Keratinocyte (primary cell): ENCODE data around the gene NR3C2. TPM values are rescaled to one million over a fixed set of nuclear protein-coding genes. Genes with fewer than 3 reads are reported as not detected.

Source experiments
- DNase-seq: peaks from one replicate; pipeline ENCODE4 v3.0.0-alpha.2; 2011; ENCODE audit warnings: low read depth, missing footprints, low spot score
- FAIRE-seq: peaks from 2 replicates; lab custom pipeline; 2011; peaks lifted over from hg19 to GRCh38; lab: Jason Lieb, UNC
- H2AFZ ChIP-seq: 2 replicates; pipeline ENCODE4 v1.6.0; 2012; ENCODE audit warnings: low read length, control low read depth, inconsistent platforms; ENCODE audit not compliant: control insufficient read depth
- H3K27ac ChIP-seq: 2 replicates; pipeline ENCODE4 v1.5.1; 2011; ENCODE audit warnings: low read length; ENCODE audit not compliant: control insufficient read depth, insufficient read depth
- H3K27me3 ChIP-seq: 3 replicates; pipeline ENCODE4 v1.6.0; 2011; ENCODE audit warnings: low read length; ENCODE audit not compliant: control insufficient read depth, insufficient read depth; ENCODE audit errors: extremely low read depth
- H3K36me3 ChIP-seq, 2 experiments: 2 replicates in 1 of 2; 3 replicates in 1 of 2; pipeline ENCODE4 v1.5.1; 2011; ENCODE audit warnings: low read length in 2 of 2, mild to moderate bottlenecking in 1 of 2; ENCODE audit not compliant: control insufficient read depth in 2 of 2, insufficient read depth in 2 of 2; ENCODE audit errors: extremely low read depth in 1 of 2
- H3K4me1 ChIP-seq: 3 replicates; pipeline ENCODE4 v1.5.1; 2011; ENCODE audit warnings: low read length; ENCODE audit not compliant: control insufficient read depth, insufficient read depth; ENCODE audit errors: extremely low read depth
- H3K4me2 ChIP-seq: 3 replicates; pipeline ENCODE4 v1.6.0; 2011; ENCODE audit warnings: low read depth, low read length; ENCODE audit not compliant: control insufficient read depth, insufficient read depth; ENCODE audit errors: extremely low read depth
- H3K4me3 ChIP-seq, 3 experiments: fragments of 200-600 bp in 1 of 3; sonication (generic) in 1 of 3; 2 replicates in 2 of 3; 3 replicates in 1 of 3; pipeline ENCODE4 v1.5.1; 2011 to 2016; ENCODE audit warnings: low read length in 3 of 3, mild to moderate bottlenecking in 3 of 3, control low read depth in 2 of 3, inconsistent platforms in 1 of 3, low read depth in 1 of 3, mixed read lengths in 1 of 3, mixed run types in 1 of 3, moderate library complexity in 1 of 3; ENCODE audit not compliant: control insufficient read depth in 2 of 3, insufficient read depth in 2 of 3; ENCODE audit errors: extremely low read depth in 1 of 3
- H3K79me2 ChIP-seq: 2 replicates; pipeline ENCODE4 v1.6.0; 2012; ENCODE audit warnings: low read length; ENCODE audit not compliant: control insufficient read depth, insufficient read depth
- H3K9ac ChIP-seq: 3 replicates; pipeline ENCODE4 v1.6.0; 2011; ENCODE audit warnings: low read length; ENCODE audit not compliant: control insufficient read depth, insufficient read depth; ENCODE audit errors: extremely low read depth
- H3K9me1 ChIP-seq: 3 replicates; pipeline ENCODE4 v1.6.0; 2011; ENCODE audit warnings: low read length; ENCODE audit not compliant: control insufficient read depth, insufficient read depth; ENCODE audit errors: extremely low read depth
- H3K9me3 ChIP-seq: 2 replicates; pipeline ENCODE4 v1.5.1; 2012; ENCODE audit warnings: low read depth, low read length; ENCODE audit not compliant: control insufficient read depth
- H4K20me1 ChIP-seq: 3 replicates; pipeline ENCODE4 v1.6.0; 2011; ENCODE audit warnings: low read length; ENCODE audit not compliant: control insufficient read depth, insufficient read depth; ENCODE audit errors: extremely low read depth
- EZH2 ChIP-seq: IDR thresholded peaks from one replicate; pipeline ENCODE4 v1.6.1; 2012; ENCODE audit warnings: inconsistent platforms, mild to moderate bottlenecking, low read length, moderate library complexity
- dilution Hi-C: fragments of 300-500 bp; cut with MboI; formaldehyde crosslinking; loops from one replicate; pipeline ENCODE4 v1.7.0; 2020; ENCODE audit warnings: low sequenced_read_pairs; ENCODE audit not compliant: extremely low pct_ligation_motif_present
- polyA plus RNA-seq, 5 experiments: library from polyadenylated mRNA; depleted of rRNA in 3 of 5; stranded (reverse) in 3 of 5; stranded (forward) in 1 of 5; unstranded in 1 of 5; fragments of >200 nt; gene quantifications; 1 replicate in 1 of 5; 2 replicates in 3 of 5; 3 replicates in 1 of 5; pipeline versions ENCODE4 v1.2.1 to v1.2.3, GENCODE V29; 2011 to 2012; ENCODE audit warnings: missing spikeins in 2 of 5, low read depth in 1 of 5, low replicate concordance in 1 of 5
- TF ChIP-seq, protein P1 (sequence below), 3 experiments: IDR thresholded peaks in 1 of 3; conservative IDR thresholded peaks in 1 of 3; optimal IDR thresholded peaks in 1 of 3; 2 replicates in 2 of 3; 3 replicates in 1 of 3; pipeline versions ENCODE3 to v1.5.1; 2011; ENCODE audit warnings: low read length in 3 of 3, mild to moderate bottlenecking in 3 of 3, moderate library complexity in 2 of 3, control low read depth in 1 of 3, inconsistent platforms in 1 of 3; ENCODE audit not compliant: insufficient read depth in 2 of 3; ENCODE audit errors: extremely low read depth in 1 of 3

NR3C2 gene
- polyA plus RNA-seq, 1 donor (not counting 4 experiments of a cell fraction or from before 2014, with no cell fraction given): 1.5 TPM

DNA sequence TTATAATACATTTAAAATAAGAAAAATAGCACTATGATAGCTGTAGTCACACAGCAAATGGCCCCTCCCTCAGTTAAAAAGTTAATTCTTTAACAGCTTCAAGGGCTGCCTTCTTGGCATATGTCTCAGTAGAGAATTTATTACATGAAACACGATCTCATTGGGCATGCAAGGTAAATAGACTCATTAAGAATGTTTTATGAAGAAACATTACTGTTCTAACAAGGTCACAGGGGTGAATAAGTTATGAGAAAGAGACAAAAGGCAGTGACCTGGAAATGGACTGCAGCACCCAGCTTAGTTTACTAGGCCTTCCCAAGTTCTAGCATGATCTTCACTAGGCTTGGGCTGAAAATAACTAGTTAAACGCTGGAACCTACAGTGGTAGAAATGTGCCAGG is 277.7 kb downstream of the NR3C2 start:
- Histone ChIP-seq H3K9me1 (no peaks in the 10 kb centered on the region), H3K9ac (no peak overlapping the region), H3K79me2 (no peaks in the 10 kb centered on the region), H3K27me3 (no peaks in the 10 kb centered on the region), H3K27ac (no peak overlapping the region), H3K4me2 (no peak overlapping the region), H3K9me3 (no peaks in the 10 kb centered on the region), H3K36me3 (no peaks in the 10 kb centered on the region), H3K4me3 (no peak overlapping the region), H2AFZ (peak overlapping the region; percentile 77), H3K4me1 (peaks cover 24% of the 10 kb centered on the region), H4K20me1 (no peaks in the 10 kb centered on the region)
- no peak for DNase-seq
- dilution Hi-C loops: no loop called here
- FAIRE-seq: peak; percentile 55
- no peak for TF ChIP-seq EZH2
- TF ChIP-seq, protein P1, sequence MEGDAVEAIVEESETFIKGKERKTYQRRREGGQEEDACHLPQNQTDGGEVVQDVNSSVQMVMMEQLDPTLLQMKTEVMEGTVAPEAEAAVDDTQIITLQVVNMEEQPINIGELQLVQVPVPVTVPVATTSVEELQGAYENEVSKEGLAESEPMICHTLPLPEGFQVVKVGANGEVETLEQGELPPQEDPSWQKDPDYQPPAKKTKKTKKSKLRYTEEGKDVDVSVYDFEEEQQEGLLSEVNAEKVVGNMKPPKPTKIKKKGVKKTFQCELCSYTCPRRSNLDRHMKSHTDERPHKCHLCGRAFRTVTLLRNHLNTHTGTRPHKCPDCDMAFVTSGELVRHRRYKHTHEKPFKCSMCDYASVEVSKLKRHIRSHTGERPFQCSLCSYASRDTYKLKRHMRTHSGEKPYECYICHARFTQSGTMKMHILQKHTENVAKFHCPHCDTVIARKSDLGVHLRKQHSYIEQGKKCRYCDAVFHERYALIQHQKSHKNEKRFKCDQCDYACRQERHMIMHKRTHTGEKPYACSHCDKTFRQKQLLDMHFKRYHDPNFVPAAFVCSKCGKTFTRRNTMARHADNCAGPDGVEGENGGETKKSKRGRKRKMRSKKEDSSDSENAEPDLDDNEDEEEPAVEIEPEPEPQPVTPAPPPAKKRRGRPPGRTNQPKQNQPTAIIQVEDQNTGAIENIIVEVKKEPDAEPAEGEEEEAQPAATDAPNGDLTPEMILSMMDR (optimal IDR thresholded peaks at IDR 0.05 in 1 of 3, IDR thresholded peaks at IDR 0.05 in 1 of 3, conservative IDR thresholded peaks at IDR 0.05 in 1 of 3; ENCODE audit: extremely low read depth in 1 of 3, insufficient read depth in 2 of 3, low read length in 3 of 3): no peak

DNA sequence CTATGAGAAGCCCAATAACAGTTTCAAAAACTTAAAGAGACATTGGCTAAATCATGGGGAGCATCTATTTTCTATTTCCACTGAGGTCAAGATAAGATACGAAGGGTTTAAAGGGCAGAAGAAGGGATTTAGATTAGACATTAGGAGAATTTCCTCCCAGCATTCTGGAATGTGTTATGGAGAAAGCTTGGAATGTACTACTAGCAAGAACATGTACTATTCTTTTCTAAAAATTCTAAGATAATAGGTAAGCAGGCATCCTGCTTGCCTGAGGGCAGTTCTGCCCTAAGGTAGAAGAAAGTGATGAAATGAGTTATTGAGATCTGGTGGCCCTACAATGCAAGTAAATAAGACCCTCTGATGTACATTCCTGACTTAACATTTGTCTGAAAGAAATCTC is 279.2 kb downstream of the NR3C2 start:
- Histone ChIP-seq H3K9me1 (no peaks in the 10 kb centered on the region), H3K27ac (peak overlapping the region; percentile 36), H3K9ac (no peak overlapping the region), H3K9me3 (no peaks in the 10 kb centered on the region), H3K79me2 (no peaks in the 10 kb centered on the region), H3K4me2 (peak overlapping the region; percentile 66), H3K36me3 (no peaks in the 10 kb centered on the region), H2AFZ (peak overlapping the region; percentile 80), H3K4me1 (peaks cover 24% of the 10 kb centered on the region), H3K4me3 (peak overlapping the region in 2 of 3 experiments; percentile 19 to 38), H3K27me3 (no peaks in the 10 kb centered on the region), H4K20me1 (no peaks in the 10 kb centered on the region)
- DNase-seq (no peak), FAIRE-seq (peak; percentile 46)
- dilution Hi-C loops: no loop called here
- TF ChIP-seq, protein P1 (optimal IDR thresholded peaks at IDR 0.05 in 1 of 3, IDR thresholded peaks at IDR 0.05 in 1 of 3, conservative IDR thresholded peaks at IDR 0.05 in 1 of 3; ENCODE audit: extremely low read depth in 1 of 3, insufficient read depth in 2 of 3, low read length in 3 of 3): no peak
- TF ChIP-seq EZH2: no peak
